Suprapubic skin (tissue), 3 donors: ENCODE data around the gene COL8A2.

ENCODE experiments used
- EP300 ChIP-seq: sonication (generic); formaldehyde crosslinking; IDR thresholded peaks from one replicate; pipeline ENCODE4 v1.6.1; 2017; ENCODE audit warnings: antibody characterized with exemption
- POLR2A ChIP-seq, 2 donors: fragments of 450-650 bp; IDR thresholded peaks; one replicate each; pipeline ENCODE4 v1.6.1; 2017; ENCODE audit warnings: antibody characterized with exemption in 2 of 2, mild to moderate bottlenecking in 2 of 2, moderate library complexity in 2 of 2
- TF ChIP-seq, protein P1 (sequence below), 2 donors: fragments of 200-600 bp in 1 of 2; fragments of 450-650 bp in 1 of 2; sonication (generic) in 1 of 2; IDR thresholded peaks; one replicate each; pipeline ENCODE4 v1.5.1; 2016 to 2019; ENCODE audit warnings: antibody characterized with exemption in 2 of 2, mild to moderate bottlenecking in 1 of 2, moderate library complexity in 1 of 2

DNA sequence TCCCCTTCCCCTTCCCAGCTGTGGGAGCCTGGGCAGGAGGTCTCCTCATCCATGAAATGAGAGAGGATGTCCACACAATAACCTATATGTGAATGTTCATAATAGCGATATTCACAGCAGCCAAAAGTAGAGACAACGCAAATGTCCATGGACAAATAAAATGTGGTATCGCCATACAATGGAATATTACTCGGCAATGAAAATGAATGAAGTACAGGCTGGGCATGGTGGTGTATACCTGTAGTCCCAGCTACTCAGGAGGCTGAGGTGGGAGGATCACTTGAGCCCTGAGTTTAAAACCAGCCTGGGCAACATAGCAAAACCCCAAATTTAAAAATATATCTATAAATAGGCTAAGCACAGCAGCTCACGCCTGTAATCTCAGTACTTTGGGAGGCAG lies 23.5 kb downstream of the COL8A2 start:
- TF ChIP-seq, protein P1, sequence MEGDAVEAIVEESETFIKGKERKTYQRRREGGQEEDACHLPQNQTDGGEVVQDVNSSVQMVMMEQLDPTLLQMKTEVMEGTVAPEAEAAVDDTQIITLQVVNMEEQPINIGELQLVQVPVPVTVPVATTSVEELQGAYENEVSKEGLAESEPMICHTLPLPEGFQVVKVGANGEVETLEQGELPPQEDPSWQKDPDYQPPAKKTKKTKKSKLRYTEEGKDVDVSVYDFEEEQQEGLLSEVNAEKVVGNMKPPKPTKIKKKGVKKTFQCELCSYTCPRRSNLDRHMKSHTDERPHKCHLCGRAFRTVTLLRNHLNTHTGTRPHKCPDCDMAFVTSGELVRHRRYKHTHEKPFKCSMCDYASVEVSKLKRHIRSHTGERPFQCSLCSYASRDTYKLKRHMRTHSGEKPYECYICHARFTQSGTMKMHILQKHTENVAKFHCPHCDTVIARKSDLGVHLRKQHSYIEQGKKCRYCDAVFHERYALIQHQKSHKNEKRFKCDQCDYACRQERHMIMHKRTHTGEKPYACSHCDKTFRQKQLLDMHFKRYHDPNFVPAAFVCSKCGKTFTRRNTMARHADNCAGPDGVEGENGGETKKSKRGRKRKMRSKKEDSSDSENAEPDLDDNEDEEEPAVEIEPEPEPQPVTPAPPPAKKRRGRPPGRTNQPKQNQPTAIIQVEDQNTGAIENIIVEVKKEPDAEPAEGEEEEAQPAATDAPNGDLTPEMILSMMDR (IDR thresholded peaks at IDR 0.05) = no peak
- no peak for TF ChIP-seq EP300
- TF ChIP-seq POLR2A (IDR thresholded peaks at IDR 0.05) = no peak
